IMR-90 (cell line): ENCODE measurements around the gene USP17L26. TPM values are rescaled to one million over a fixed set of nuclear protein-coding genes. Genes with fewer than 3 reads are reported as not detected.

Source experiments
- polyA plus RNA-seq, 3 experiments: library from polyadenylated mRNA; depleted of rRNA; stranded (reverse); fragments of >200 nt; gene quantifications; 2 replicates each; pipeline ENCODE4 v1.2.3, GENCODE V29; 2012; ENCODE audit warnings: low replicate concordance in 1 of 3
- total RNA-seq: library from RNA; depleted of rRNA; stranded (reverse); fragments of >200 nt; gene quantifications from 2 replicates; pipeline ENCODE4 v1.2.3, GENCODE V29; 2012; rRNA removed

Gene USP17L26
- total and polyA plus RNA-seq, 2 of the 4 experiments (the other 2 are of a cell fraction): not detected

Other genes starting within 250 kb of the USP17L26 start
- gene FAM90A26, start 164.2 kb upstream of the USP17L26 start, total RNA-seq: not detected in 2 replicates
- gene FAM90A26, start 164.2 kb upstream of the USP17L26 start, polyA plus RNA-seq (2012; rRNA removed): not detected in 2 replicates
- not detected in 2 replicates for gene USP17L10, start 124.0 kb upstream of the USP17L26 start, total RNA-seq
- gene USP17L10, start 124.0 kb upstream of the USP17L26 start, polyA plus RNA-seq (2012; rRNA removed): not detected in 2 replicates
- gene USP17L11, start 119.3 kb upstream of the USP17L26 start, total RNA-seq: not detected in 2 replicates
- not detected in 2 replicates for gene USP17L11, start 119.3 kb upstream of the USP17L26 start, polyA plus RNA-seq (2012; rRNA removed)
- not detected in 2 replicates for gene USP17L12, start 114.5 kb upstream of the USP17L26 start, total RNA-seq
- gene USP17L12, start 114.5 kb upstream of the USP17L26 start, polyA plus RNA-seq (2012; rRNA removed): not detected in 2 replicates
- gene USP17L13, start 109.8 kb upstream of the USP17L26 start, total RNA-seq: not detected in 2 replicates
- not detected in 2 replicates for gene USP17L13, start 109.8 kb upstream of the USP17L26 start, polyA plus RNA-seq (2012; rRNA removed)
- not detected in 2 replicates for gene USP17L15, start 100.3 kb upstream of the USP17L26 start, total RNA-seq
- gene USP17L15, start 100.3 kb upstream of the USP17L26 start, polyA plus RNA-seq (2012; rRNA removed): not detected in 2 replicates
- gene USP17L17, start 90.8 kb upstream of the USP17L26 start, total RNA-seq: not detected in 2 replicates
- gene USP17L17, start 90.8 kb upstream of the USP17L26 start, polyA plus RNA-seq (2012; rRNA removed): not detected in 2 replicates
- gene USP17L18, start 86.0 kb upstream of the USP17L26 start, total RNA-seq: not detected in 2 replicates
- not detected in 2 replicates for gene USP17L18, start 86.0 kb upstream of the USP17L26 start, polyA plus RNA-seq (2012; rRNA removed)
- gene USP17L19, start 81.3 kb upstream of the USP17L26 start, total RNA-seq: not detected in 2 replicates
- not detected in 2 replicates for gene USP17L19, start 81.3 kb upstream of the USP17L26 start, polyA plus RNA-seq (2012; rRNA removed)
- not detected in 2 replicates for gene USP17L20, start 76.5 kb upstream of the USP17L26 start, total RNA-seq
- gene USP17L20, start 76.5 kb upstream of the USP17L26 start, polyA plus RNA-seq (2012; rRNA removed): not detected in 2 replicates
- not detected in 2 replicates for gene USP17L21, start 71.8 kb upstream of the USP17L26 start, total RNA-seq
- not detected in 2 replicates for gene USP17L21, start 71.8 kb upstream of the USP17L26 start, polyA plus RNA-seq (2012; rRNA removed)
- not detected in 2 replicates for gene USP17L22, start 67.0 kb upstream of the USP17L26 start, total RNA-seq
- gene USP17L22, start 67.0 kb upstream of the USP17L26 start, polyA plus RNA-seq (2012; rRNA removed): not detected in 2 replicates
- gene USP17L24, start 9.5 kb upstream of the USP17L26 start, total RNA-seq: not detected in 2 replicates
- gene USP17L24, start 9.5 kb upstream of the USP17L26 start, polyA plus RNA-seq (2012; rRNA removed): not detected in 2 replicates
- not detected in 2 replicates for gene USP17L25, start 4.7 kb upstream of the USP17L26 start, total RNA-seq
- not detected in 2 replicates for gene USP17L25, start 4.7 kb upstream of the USP17L26 start, polyA plus RNA-seq (2012; rRNA removed)
- not detected in 2 replicates for gene USP17L5, start 4.7 kb downstream of the USP17L26 start, total RNA-seq
- not detected in 2 replicates for gene USP17L5, start 4.7 kb downstream of the USP17L26 start, polyA plus RNA-seq (2012; rRNA removed)
- gene USP17L27, start 9.5 kb downstream of the USP17L26 start, total RNA-seq: not detected in 2 replicates
- not detected in 2 replicates for gene USP17L27, start 9.5 kb downstream of the USP17L26 start, polyA plus RNA-seq (2012; rRNA removed)
- not detected in 2 replicates for gene USP17L28, start 14.2 kb downstream of the USP17L26 start, total RNA-seq
- not detected in 2 replicates for gene USP17L28, start 14.2 kb downstream of the USP17L26 start, polyA plus RNA-seq (2012; rRNA removed)
- not detected in 2 replicates for gene USP17L29, start 19.0 kb downstream of the USP17L26 start, total RNA-seq
- not detected in 2 replicates for gene USP17L29, start 19.0 kb downstream of the USP17L26 start, polyA plus RNA-seq (2012; rRNA removed)
- not detected in 2 replicates for gene USP17L30, start 28.5 kb downstream of the USP17L26 start, total RNA-seq
- gene USP17L30, start 28.5 kb downstream of the USP17L26 start, polyA plus RNA-seq (2012; rRNA removed): not detected in 2 replicates
- not detected in 2 replicates for gene DEFB131A, start 109.8 kb downstream of the USP17L26 start, total RNA-seq
- gene DEFB131A, start 109.8 kb downstream of the USP17L26 start, polyA plus RNA-seq (2012; rRNA removed): not detected in 2 replicates